Measurements from ENCODE around the gene MAPK8. TPM values are rescaled to one million over a fixed set of nuclear protein-coding genes. Genes with fewer than 3 reads are reported as not detected.

Gene MAPK8
- total RNA-seq, 1 experiment from 2014 or later = 67.5 TPM

DNA sequence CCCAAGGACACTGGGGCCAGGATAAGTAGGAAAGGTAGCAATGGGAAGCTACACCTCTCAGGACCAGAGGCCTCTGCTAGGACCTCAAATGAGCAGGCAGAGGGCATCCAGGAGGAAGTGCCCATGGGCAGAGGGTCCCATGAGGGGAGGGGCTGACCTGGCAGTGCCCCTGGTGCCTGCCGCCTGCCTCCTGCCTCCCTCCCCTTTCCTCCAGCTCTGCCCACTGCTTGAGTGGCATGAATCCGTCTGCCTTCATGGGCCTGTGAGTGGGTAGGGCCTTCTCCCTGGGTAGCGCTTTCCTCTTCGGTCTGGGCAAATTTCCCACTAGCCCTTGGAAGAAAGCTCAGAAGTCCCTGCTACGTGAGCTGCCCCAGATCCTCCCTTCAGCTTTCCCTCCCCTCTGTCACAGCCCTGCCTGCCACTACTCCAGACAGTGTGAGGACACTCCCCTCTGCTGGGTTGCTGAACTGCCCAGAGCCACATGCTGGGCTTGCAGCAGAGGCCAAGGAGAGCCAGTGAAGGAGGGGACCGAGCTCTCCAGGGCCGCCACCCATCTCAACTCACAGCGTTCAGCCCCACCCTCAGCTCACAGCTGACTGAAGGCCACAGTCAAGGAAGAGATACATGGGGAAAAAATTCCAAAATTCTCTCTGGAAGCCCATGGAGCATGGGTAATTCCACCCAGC, 157.0 kb downstream of the MAPK8 start:
- ChIA-PET POLR2A (ENCODE audit: unreplicated experiment) (no interaction called here), CTCF (no interaction called here)
- H3K9me3 ChIP-seq (ENCODE audit: insufficient read depth, low read depth) = no peaks in the 10 kb centered on the region
- H3K9me2 ChIP-seq (ENCODE audit: insufficient read depth) = no peaks in the 10 kb centered on the region
- no peak for TF ChIP-seq CTCF (conservative IDR thresholded peaks at IDR 0.05)
- no peak overlapping the region for H2AFZ ChIP-seq
- no peaks in the 10 kb centered on the region for H3K4me1 ChIP-seq (replicated peaks; ENCODE audit: insufficient read depth)
- no peaks in the 10 kb centered on the region for H3F3A ChIP-seq (ENCODE audit: insufficient read depth, low read depth)
- H4K20me1 ChIP-seq (ENCODE audit: insufficient read depth) = no peaks in the 10 kb centered on the region
- H3K36me3 ChIP-seq (ENCODE audit: low read depth) = no peaks in the 10 kb centered on the region
- intact Hi-C loops (cut with micrococcal nuclease; ENCODE audit: unreplicated experiment) = no loop called here
- no peak overlapping the region for H3K27ac ChIP-seq
- H3K4me3 ChIP-seq = no peak overlapping the region
- no peaks in the 10 kb centered on the region for H3K27me3 ChIP-seq (ENCODE audit: insufficient read depth, low read depth)
- peak in 1 of 2 experiments; percentile 22 for DNase-seq
- H3K79me2 ChIP-seq (ENCODE audit: low read depth) = no peaks in the 10 kb centered on the region
- BruUV-seq (replicated peaks) = no TSS peak
- no peak overlapping the region for H3K4me2 ChIP-seq

DNA sequence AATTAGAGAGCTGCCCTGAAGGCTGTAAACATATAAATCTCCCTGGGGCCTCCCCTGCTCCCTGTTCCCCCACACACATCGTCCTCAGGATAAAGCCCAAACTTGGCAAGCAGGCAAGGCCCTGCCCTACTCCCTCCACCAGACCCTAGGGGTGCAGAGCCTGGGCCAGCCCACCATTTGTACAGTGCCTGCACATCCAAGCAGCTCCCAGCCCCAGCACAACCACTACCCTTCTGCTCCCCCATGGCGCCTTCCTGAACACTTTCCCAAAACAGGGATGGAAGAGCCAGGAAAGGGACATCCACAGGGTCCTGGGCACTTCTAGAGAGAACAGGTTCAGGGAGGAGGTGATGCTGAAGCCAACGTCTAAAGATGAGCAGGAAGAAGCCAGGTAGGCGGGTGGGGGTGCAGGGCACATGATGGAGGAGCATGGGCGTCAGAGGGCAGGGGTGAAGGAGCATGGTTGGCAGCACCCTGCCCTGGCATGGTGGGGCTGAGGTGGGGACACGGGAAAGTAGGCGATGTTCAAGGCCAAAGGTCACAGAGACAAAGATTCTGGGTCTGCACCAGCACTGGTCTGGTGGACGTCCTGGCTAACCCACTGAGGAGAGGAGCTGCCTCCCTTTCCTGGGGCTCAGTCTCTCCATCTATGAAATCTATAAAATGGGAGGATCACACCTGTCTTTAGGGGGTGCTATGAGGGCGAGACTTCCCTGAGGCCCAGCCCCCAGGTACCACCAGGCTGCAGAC, 157.8 kb downstream of the MAPK8 start:
- no peak overlapping the region for H2AFZ ChIP-seq
- H3K4me1 ChIP-seq (replicated peaks; ENCODE audit: insufficient read depth) = no peaks in the 10 kb centered on the region
- CTCF ChIA-PET = no interaction called here
- H3F3A ChIP-seq (ENCODE audit: insufficient read depth, low read depth) = no peaks in the 10 kb centered on the region
- no peak overlapping the region for H3K4me2 ChIP-seq
- H3K79me2 ChIP-seq (ENCODE audit: low read depth) = no peaks in the 10 kb centered on the region
- no peak for DNase-seq
- POLR2A ChIA-PET (ENCODE audit: unreplicated experiment) = no interaction called here
- TF ChIP-seq CTCF (conservative IDR thresholded peaks at IDR 0.05) (no peak), EZH2 (IDR thresholded peaks at IDR 0.05; ENCODE audit: low read depth) (no peak)
- intact Hi-C loops (cut with micrococcal nuclease; ENCODE audit: unreplicated experiment) = no loop called here
- no peaks in the 10 kb centered on the region for H3K36me3 ChIP-seq (ENCODE audit: low read depth)
- no peaks in the 10 kb centered on the region for H3K27me3 ChIP-seq (ENCODE audit: insufficient read depth, low read depth)
- H4K20me1 ChIP-seq (ENCODE audit: insufficient read depth) = no peaks in the 10 kb centered on the region
- no peaks in the 10 kb centered on the region for H3K9me2 ChIP-seq (ENCODE audit: insufficient read depth)
- no peak overlapping the region for H3K27ac ChIP-seq
- no peaks in the 10 kb centered on the region for H3K9me3 ChIP-seq (ENCODE audit: insufficient read depth, low read depth)
- no TSS peak for BruUV-seq (replicated peaks)
- H3K4me3 ChIP-seq = no peak overlapping the region

DNA sequence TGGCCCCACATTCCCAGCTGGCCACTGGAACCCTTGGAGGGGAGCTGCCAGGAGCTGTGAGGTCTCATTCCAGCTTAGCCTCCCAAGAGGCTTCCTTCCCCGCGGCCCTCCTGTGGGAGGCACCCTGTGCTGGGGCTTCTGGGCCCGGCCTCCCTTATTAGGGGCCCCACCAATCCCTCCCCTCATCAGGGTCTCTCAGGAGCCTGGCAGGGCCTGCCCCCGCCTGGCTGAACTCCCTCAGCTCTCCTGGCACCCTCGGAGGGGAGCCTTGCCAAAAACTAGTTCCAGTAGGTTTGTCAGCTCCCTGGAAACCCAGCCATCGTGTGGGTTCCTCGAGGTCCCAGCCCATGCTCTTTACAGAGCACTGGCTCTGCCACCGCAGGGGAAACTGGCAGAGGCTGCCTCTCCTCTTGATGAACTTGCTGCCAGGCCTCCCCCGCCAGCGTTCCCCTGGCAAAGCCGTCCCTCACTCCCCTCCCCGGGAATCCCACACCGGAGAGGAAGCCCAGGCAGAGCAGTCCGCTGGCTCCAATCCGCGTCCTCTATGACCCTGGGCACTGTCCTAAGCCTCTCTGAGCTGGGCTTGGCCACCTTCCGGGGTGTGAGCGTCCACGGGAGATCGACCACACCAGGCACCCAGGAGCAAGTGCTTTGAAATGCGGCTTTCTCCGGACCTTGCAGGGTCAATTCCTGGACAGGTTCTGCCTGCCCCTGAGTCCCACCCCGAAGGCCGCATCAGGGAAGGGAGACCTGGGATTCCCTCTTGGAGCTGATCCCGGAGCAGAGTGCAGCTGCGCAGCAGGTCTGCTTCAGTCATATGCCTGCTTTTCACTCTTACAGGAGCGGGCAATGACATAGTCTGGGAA, 158.6 kb downstream of the MAPK8 start:
- CTCF ChIA-PET = no interaction called here
- H4K20me1 ChIP-seq (ENCODE audit: insufficient read depth) = no peaks in the 10 kb centered on the region

More for the DNA sequence above, 158.6 kb downstream of the MAPK8 start:
- no peaks in the 10 kb centered on the region for H3K9me3 ChIP-seq (ENCODE audit: insufficient read depth, low read depth)
- POLR2A ChIA-PET (ENCODE audit: unreplicated experiment) = no interaction called here
- H2AFZ ChIP-seq = no peak overlapping the region
- H3K4me1 ChIP-seq (replicated peaks; ENCODE audit: insufficient read depth) = no peaks in the 10 kb centered on the region
- DNase-seq = no peak
- H3K4me2 ChIP-seq = no peak overlapping the region
- H3K9me2 ChIP-seq (ENCODE audit: insufficient read depth) = no peaks in the 10 kb centered on the region
- H3K4me3 ChIP-seq = no peak overlapping the region
- H3K27ac ChIP-seq = no peak overlapping the region
- intact Hi-C loops (cut with micrococcal nuclease; ENCODE audit: unreplicated experiment) = no loop called here
- no peak for TF ChIP-seq CTCF (conservative IDR thresholded peaks at IDR 0.05)
- no peak for TF ChIP-seq EZH2 (IDR thresholded peaks at IDR 0.05; ENCODE audit: low read depth)
- no peaks in the 10 kb centered on the region for H3K79me2 ChIP-seq (ENCODE audit: low read depth)
- H3K36me3 ChIP-seq (ENCODE audit: low read depth) = no peaks in the 10 kb centered on the region
- no TSS peak for BruUV-seq (replicated peaks)
- no peaks in the 10 kb centered on the region for H3K27me3 ChIP-seq (ENCODE audit: insufficient read depth, low read depth)
- H3F3A ChIP-seq (ENCODE audit: insufficient read depth, low read depth) = no peaks in the 10 kb centered on the region

Measured in PC-9 (cell line).